LoVo (cell line): ENCODE measurements around the gene CTSF.
"Not testable (repeated sequence)": the region's sequence is repeated elsewhere in the genome, so short reads cannot be mapped to it uniquely, and the experiment has no call there.

ENCODE experiments used
- DNase-seq: peaks from one replicate; pipeline ENCODE4 v3.0.0-alpha.2; 2016; ENCODE audit warnings: low spot score

CTSF gene

GRCh38 chr11:66589996-66590675 is 21.7 kb upstream of the CTSF start:
- DNase-seq: no peak

GRCh38 chr11:66589315-66589714 is 20.9 kb upstream of the CTSF start:
- not testable (repeated sequence) for DNase-seq

- no peak for DNase-seq
Observed at GRCh38 chr11:66586136-66586535, 17.7 kb upstream of the CTSF start.

GRCh38 chr11:66585447-66585846 is 17.0 kb upstream of the CTSF start:
- DNase-seq: not testable (repeated sequence)

GRCh38 chr11:66582565-66583147 is 14.2 kb upstream of the CTSF start:
- not testable (repeated sequence) for DNase-seq

GRCh38 chr11:66581261-66581660 is 12.9 kb upstream of the CTSF start:
- no peak for DNase-seq

GRCh38 chr11:66580803-66581202 is 12.4 kb upstream of the CTSF start:
- DNase-seq: no peak

- peak; percentile 21 for DNase-seq
Observed at GRCh38 chr11:66579017-66579606, 10.7 kb upstream of the CTSF start.

- no peak for DNase-seq
Observed at GRCh38 chr11:66570850-66571180, 2.4 kb upstream of the CTSF start.

GRCh38 chr11:66570079-66570849 is 1.9 kb upstream of the CTSF start:
- no peak for DNase-seq

- DNase-seq: no peak
Observed at GRCh38 chr11:66569076-66569475, 670 bp upstream of the CTSF start.

- no peak for DNase-seq
Observed at GRCh38 chr11:66567787-66568123, 651 bp downstream of the CTSF start.

GRCh38 chr11:66566221-66566620 is 2.2 kb downstream of the CTSF start:
- no peak for DNase-seq

- no peak for DNase-seq
Observed at GRCh38 chr11:66564984-66565383, 3.4 kb downstream of the CTSF start.

GRCh38 chr11:66564538-66564937 is 3.9 kb downstream of the CTSF start:
- DNase-seq: no peak

- no peak for DNase-seq
Observed at GRCh38 chr11:66563832-66564231, 4.6 kb downstream of the CTSF start.

- DNase-seq: no peak
Observed at GRCh38 chr11:66562907-66563583, 5.4 kb downstream of the CTSF start.

- no peak for DNase-seq
Observed at GRCh38 chr11:66562275-66562674, 6.1 kb downstream of the CTSF start.

- no peak for DNase-seq
Observed at GRCh38 chr11:66561975-66562248, 6.5 kb downstream of the CTSF start.

- no peak for DNase-seq
Observed at GRCh38 chr11:66561178-66561974, 7.0 kb downstream of the CTSF start.

- DNase-seq: no peak
Observed at GRCh38 chr11:66559866-66560676, 8.3 kb downstream of the CTSF start.
